Activated CD8-positive, alpha-beta memory T cell treated with anti-CD3 and anti-CD28 coated beads for 36 hours (primary cell): ENCODE results near the gene DDX51. TPM values are rescaled to one million over a fixed set of nuclear protein-coding genes. Genes with fewer than 3 reads are reported as not detected.

Source experiments
- CTCF ChIA-PET: fragments of 350-600 bp; sonication (Branson Sonifier 250); formaldehyde crosslinking; loops from one replicate; lab custom pipeline; 2021; ENCODE audit warnings: antibody characterized with exemption; lab: Charles Lee
- POLR2A ChIA-PET: fragments of 350-600 bp; sonication (Branson Sonifier 250); formaldehyde crosslinking; loops from one replicate; lab custom pipeline; 2021; ENCODE audit warnings: antibody characterized with exemption; lab: Charles Lee
- total RNA-seq, 2 experiments: library from RNA; stranded (reverse); gene quantifications; one replicate each; pipeline ENCODE4 v1.2.3, GENCODE V29; 2021

Gene DDX51
- total RNA-seq, 2 experiments from 2014 or later = 35.9 to 39.2 TPM

GRCh38 chr12:132181570-132182200 lies 37.6 kb upstream of the DDX51 start:
- POLR2A ChIA-PET = no interaction called here
- CTCF ChIA-PET = no interaction called here

GRCh38 chr12:132180648-132181546 lies 36.8 kb upstream of the DDX51 start:
- ChIA-PET POLR2A (no interaction called here), CTCF (no interaction called here)

GRCh38 chr12:132179431-132180362 lies 35.6 kb upstream of the DDX51 start:
- CTCF ChIA-PET = interaction anchor here (1.4 kb wide), 1 partner anchor 26 kb away, joined by 3 read pairs; no protein-coding TSS in a partner anchor
- POLR2A ChIA-PET = interaction anchor here (0.9 kb wide), 1 partner anchor 10 kb away, joined by 3 read pairs; no protein-coding TSS in a partner anchor

- ChIA-PET CTCF (interaction anchor here (1.4 kb wide), 1 partner anchor 25 kb away, joined by 3 read pairs; no protein-coding TSS in a partner anchor), POLR2A (interaction anchor here (0.9 kb wide), 1 partner anchor 10 kb away, joined by 3 read pairs; no protein-coding TSS in a partner anchor)
Observed at GRCh38 chr12:132178801-132179401, 34.8 kb upstream of the DDX51 start.

- ChIA-PET CTCF (interaction anchor here (1.4 kb wide), 1 partner anchor 24 kb away, joined by 3 read pairs; no protein-coding TSS in a partner anchor), POLR2A (interaction anchor here (0.9 kb wide), 1 partner anchor 11 kb away, joined by 3 read pairs; no protein-coding TSS in a partner anchor)
Observed at GRCh38 chr12:132178316-132178715, 34.2 kb upstream of the DDX51 start.

- POLR2A ChIA-PET = no interaction called here
- CTCF ChIA-PET = no interaction called here
Observed at GRCh38 chr12:132176920-132177551, 32.9 kb upstream of the DDX51 start.

- CTCF ChIA-PET = no interaction called here
Observed at GRCh38 chr12:132176385-132176919, 32.3 kb upstream of the DDX51 start.

GRCh38 chr12:132175496-132176384 lies 31.6 kb upstream of the DDX51 start:
- ChIA-PET POLR2A (no interaction called here), CTCF (no interaction called here)

More at GRCh38 chr12:132176385-132176919, 32.3 kb upstream of the DDX51 start:
- POLR2A ChIA-PET = no interaction called here

GRCh38 chr12:132174839-132175490 lies 30.8 kb upstream of the DDX51 start:
- POLR2A ChIA-PET = no interaction called here
- CTCF ChIA-PET = no interaction called here

- CTCF ChIA-PET = no interaction called here
- POLR2A ChIA-PET = no interaction called here
Observed at GRCh38 chr12:132174015-132174838, 30.1 kb upstream of the DDX51 start.

GRCh38 chr12:132173135-132174014 lies 29.3 kb upstream of the DDX51 start:
- ChIA-PET CTCF (no interaction called here), POLR2A (no interaction called here)

- ChIA-PET POLR2A (no interaction called here), CTCF (no interaction called here)
Observed at GRCh38 chr12:132172619-132173018, 28.5 kb upstream of the DDX51 start.

- POLR2A ChIA-PET = no interaction called here
- CTCF ChIA-PET = no interaction called here
Observed at GRCh38 chr12:132171968-132172521, 27.9 kb upstream of the DDX51 start.

- POLR2A ChIA-PET = no interaction called here
- CTCF ChIA-PET = no interaction called here
Observed at GRCh38 chr12:132171293-132171967, 27.3 kb upstream of the DDX51 start.
